H9 (cell line): Measurements from ENCODE around the gene FAM185A. TPM values are rescaled to one million over a fixed set of nuclear protein-coding genes. Genes with fewer than 3 reads are reported as not detected.

Source experiments
- DNase-seq: peaks from one replicate; pipeline ENCODE4 v3.0.0-alpha.2; 2017
- H2AFZ ChIP-seq: one replicate; pipeline ENCODE4 v1.6.1; 2013; ENCODE audit warnings: mild to moderate bottlenecking, low read length, control low read depth, moderate library complexity
- H2AK5ac ChIP-seq: 2 replicates; pipeline ENCODE4 v1.6.1; 2013; ENCODE audit warnings: low read length, control low read depth, mixed read lengths; ENCODE audit not compliant: insufficient read length
- H2BK120ac ChIP-seq: one replicate; pipeline ENCODE4 v1.6.1; 2013; ENCODE audit warnings: low read depth, mild to moderate bottlenecking, low read length, control low read depth, inconsistent platforms; ENCODE audit not compliant: poor library complexity, severe bottlenecking
- H2BK12ac ChIP-seq: 2 replicates; pipeline ENCODE4 v1.6.1; 2013; ENCODE audit warnings: low read length, control low read depth, mixed read lengths, low read depth; ENCODE audit not compliant: insufficient read length
- H2BK15ac ChIP-seq: 2 replicates; pipeline ENCODE4 v1.6.1; 2013; ENCODE audit warnings: low read depth, low read length, control low read depth
- H2BK20ac ChIP-seq: one replicate; pipeline ENCODE4 v1.6.1; 2013; ENCODE audit warnings: low read depth, mild to moderate bottlenecking, low read length, control low read depth, inconsistent platforms; ENCODE audit not compliant: poor library complexity, severe bottlenecking
- H2BK5ac ChIP-seq: 2 replicates; pipeline ENCODE4 v1.6.1; 2013; ENCODE audit warnings: low read length, control low read depth, mixed read lengths; ENCODE audit not compliant: insufficient read length
- H3K14ac ChIP-seq: 2 replicates; pipeline ENCODE4 v1.6.1; 2013; ENCODE audit warnings: low read length, control low read depth; ENCODE audit not compliant: insufficient read depth
- H3K18ac ChIP-seq: 2 replicates; pipeline ENCODE4 v1.6.1; 2013; ENCODE audit warnings: low read depth, mild to moderate bottlenecking, mixed read lengths, low read length, control low read depth; ENCODE audit not compliant: insufficient read length
- H3K23ac ChIP-seq: 2 replicates; pipeline ENCODE4 v1.6.1; 2013; ENCODE audit warnings: low read length, control low read depth, mixed read lengths, low read depth; ENCODE audit not compliant: insufficient read length
- H3K23me2 ChIP-seq: 2 replicates; pipeline ENCODE4 v1.6.1; 2013; ENCODE audit warnings: low read depth, mild to moderate bottlenecking, mixed read lengths, low read length, control low read depth; ENCODE audit not compliant: insufficient read length, poor library complexity, severe bottlenecking
- H3K27ac ChIP-seq: 2 replicates; pipeline ENCODE4 v1.5.1; 2013; ENCODE audit warnings: low read length, control low read depth, mixed read lengths, low read depth; ENCODE audit not compliant: insufficient read length
- H3K27me3 ChIP-seq: 2 replicates; pipeline ENCODE4 v1.6.1; 2013; ENCODE audit warnings: low read length, control low read depth, inconsistent platforms; ENCODE audit not compliant: insufficient read depth
- H3K4ac ChIP-seq: 2 replicates; pipeline ENCODE4 v1.6.1; 2013; ENCODE audit warnings: low read depth, mild to moderate bottlenecking, control low read depth, inconsistent platforms, low read length, moderate library complexity
- H3K4me1 ChIP-seq: 2 replicates; pipeline ENCODE4 v1.6.1; 2013; ENCODE audit warnings: low read length, control low read depth, inconsistent platforms; ENCODE audit not compliant: insufficient read depth
- H3K4me2 ChIP-seq: 2 replicates; pipeline ENCODE4 v1.6.1; 2013; ENCODE audit warnings: low read length, control low read depth, mixed read lengths; ENCODE audit not compliant: insufficient read length, insufficient read depth
- H3K56ac ChIP-seq: 2 replicates; pipeline ENCODE4 v1.6.1; 2013; ENCODE audit warnings: low read depth, mild to moderate bottlenecking, mixed read lengths, low read length, control low read depth; ENCODE audit not compliant: insufficient read length
- H3K79me1 ChIP-seq: 2 replicates; pipeline ENCODE4 v1.6.1; 2013; ENCODE audit warnings: low read depth, mild to moderate bottlenecking, moderate library complexity, low read length, control low read depth, inconsistent platforms; ENCODE audit not compliant: insufficient read depth, poor library complexity, severe bottlenecking
- H3K79me2 ChIP-seq: 2 replicates; pipeline ENCODE4 v1.6.1; 2013; ENCODE audit warnings: low read length, control low read depth, inconsistent platforms; ENCODE audit not compliant: insufficient read depth
- H3K9ac ChIP-seq: 2 replicates; pipeline ENCODE4 v1.6.1; 2013; ENCODE audit warnings: low read length, control low read depth, mixed read lengths; ENCODE audit not compliant: insufficient read length; ENCODE audit errors: extremely low read depth
- H3K9me3 ChIP-seq: one replicate; pipeline ENCODE4 v1.6.1; 2013; ENCODE audit warnings: low read depth, low read length, inconsistent platforms; ENCODE audit not compliant: control insufficient read depth
- H3T11ph ChIP-seq: one replicate; pipeline ENCODE4 v1.6.1; 2013; ENCODE audit warnings: mild to moderate bottlenecking, low read length, control low read depth, inconsistent platforms
- H4K20me1 ChIP-seq: one replicate; pipeline ENCODE4 v1.6.1; 2013; ENCODE audit not compliant: control insufficient read depth, insufficient read length, insufficient read depth
- H4K5ac ChIP-seq: 2 replicates; pipeline ENCODE4 v1.6.1; 2013; ENCODE audit warnings: low read depth, mild to moderate bottlenecking, mixed read lengths, low read length, control low read depth; ENCODE audit not compliant: insufficient read length
- H4K8ac ChIP-seq: replicated peaks from 2 replicates; pipeline ENCODE4 v1.6.1; 2013; ENCODE audit warnings: low read length, control low read depth, mixed read lengths, low read depth; ENCODE audit not compliant: insufficient read length
- H4K91ac ChIP-seq: 2 replicates; pipeline ENCODE4 v1.6.1; 2013; ENCODE audit warnings: low read depth, mild to moderate bottlenecking, moderate library complexity, mixed read lengths, low read length, control low read depth; ENCODE audit not compliant: insufficient read length
- H3K27ac Mint-ChIP-seq, 3 experiments: 2 replicates in 2 of 3; 3 replicates in 1 of 3; pipeline ENCODE4 v1.8.0; 2020 to 2021; ENCODE audit warnings: mixed read lengths in 3 of 3, mild to moderate bottlenecking in 1 of 3, moderate library complexity in 1 of 3
- H3K27me3 Mint-ChIP-seq: 2 replicates; pipeline ENCODE4 v1.8.0; 2021; ENCODE audit warnings: low read depth, mild to moderate bottlenecking, moderate library complexity, mixed read lengths
- H3K36me3 Mint-ChIP-seq, 3 experiments: 2 replicates in 2 of 3; 3 replicates in 1 of 3; pipeline ENCODE4 v1.8.0; 2020 to 2021; ENCODE audit warnings: low read depth in 3 of 3, mixed read lengths in 3 of 3; ENCODE audit not compliant: insufficient read depth in 1 of 3
- H3K4me1 Mint-ChIP-seq, 2 experiments: 2 replicates each; pipeline ENCODE4 v1.8.0; 2020; ENCODE audit warnings: mixed read lengths in 2 of 2
- H3K4me3 Mint-ChIP-seq, 2 experiments: 2 replicates in 1 of 2; 3 replicates in 1 of 2; pipeline ENCODE4 v1.8.0; 2020 to 2021; ENCODE audit warnings: mild to moderate bottlenecking in 2 of 2, mixed read lengths in 2 of 2, moderate library complexity in 1 of 2
- H3K9me3 Mint-ChIP-seq, 2 experiments: 2 replicates in 1 of 2; 3 replicates in 1 of 2; pipeline ENCODE4 v1.8.0; 2020; ENCODE audit warnings: mild to moderate bottlenecking in 2 of 2, mixed read lengths in 2 of 2, moderate library complexity in 1 of 2
- CTCF ChIP-seq: fragments of 200-600 bp; sonication (generic); conservative IDR thresholded peaks from 3 replicates; pipeline ENCODE4 v1.8.0; 2021; ENCODE audit warnings: antibody characterized with exemption, mild to moderate bottlenecking
- WGBS: extraction: QIAGEN DNeasy Blood & Tissue Kit; methylation state at CpG from one replicate; pipeline ENCODE4 v1.1.7; 2013; ENCODE audit warnings: missing lambda C conversion rate, low lambda C conversion rate, mixed read lengths; ENCODE audit not compliant: insufficient read length; ENCODE audit errors: extremely low coverage; 5-methylcytosine and 5-hydroxymethylcytosine counted together
- total RNA-seq: library from RNA; stranded (reverse); gene quantifications from 2 replicates; pipeline ENCODE4 v1.2.1, GENCODE V29; 2021

FAM185A gene
- total RNA-seq, 1 experiment from 2014 or later: 7.0 TPM

- no peak overlapping the region for H3K27ac ChIP-seq
These were observed 87.6 kb downstream of the FAM185A start for GRCh38 chr7:102836191-102836919.

More at GRCh38 chr7:102836191-102836919, 87.6 kb downstream of the FAM185A start:
- Histone ChIP-seq H3K18ac (no peak overlapping the region), H2BK5ac (no peak overlapping the region), H3K14ac (no peak overlapping the region), H4K91ac (no peak overlapping the region), H3K9ac (no peak overlapping the region), H3K23me2 (no peaks in the 10 kb centered on the region), H2BK20ac (no peak overlapping the region), H3K4me1 (no peaks in the 10 kb centered on the region), H2AK5ac (no peak overlapping the region), H3K27me3 (no peaks in the 10 kb centered on the region), H3T11ph (no peak overlapping the region), H3K4ac (no peak overlapping the region), H2BK15ac (no peak overlapping the region), H3K9me3 (no peaks in the 10 kb centered on the region), H3K56ac (no peak overlapping the region), H4K5ac (no peak overlapping the region), H4K20me1 (no peaks in the 10 kb centered on the region), H4K8ac (no peak overlapping the region), H2AFZ (no peak overlapping the region), H3K23ac (no peak overlapping the region), H3K79me2 (no peaks in the 10 kb centered on the region), H3K79me1 (no peaks in the 10 kb centered on the region), H2BK12ac (no peak overlapping the region), H2BK120ac (no peak overlapping the region), H3K4me2 (no peak overlapping the region)
- no peak overlapping the region for H3K27ac Mint-ChIP-seq
- no peaks in the 10 kb centered on the region for H3K27me3 Mint-ChIP-seq
- H3K4me3 Mint-ChIP-seq: no peak overlapping the region
- no peaks in the 10 kb centered on the region for H3K9me3 Mint-ChIP-seq
- DNase-seq: no peak
- no peak for TF ChIP-seq CTCF
- H3K36me3 Mint-ChIP-seq: no peaks in the 10 kb centered on the region
- H3K4me1 Mint-ChIP-seq: no peaks in the 10 kb centered on the region
- WGBS: no CpG with 5 or more reads among the region's 6 CpGs
